SK-MEL-5 (cell line): Measurements from ENCODE around the gene VILL. TPM values are rescaled to one million over a fixed set of nuclear protein-coding genes. Genes with fewer than 3 reads are reported as not detected.
A peak's percentile ranks its signal among the peaks of the same experiment; 100 is the strongest.
"Not testable (repeated sequence)": the region's sequence is repeated elsewhere in the genome, so short reads cannot be mapped to it uniquely, and the experiment has no call there.

Experiments used
- DNase-seq: peaks from one replicate; pipeline ENCODE4 v3.0.0-alpha.2; 2016; ENCODE audit warnings: low read depth, low spot score
- in situ Hi-C: cut with HindIII; loops from 2 replicates; pipeline ENCODE4 v1.10.0; 2016; ENCODE audit warnings: low sequenced_read_pairs, high pct_unique_total_duplicates, low pct_unique_long_range_greater_than_20kb
- total RNA-seq: library from RNA; depleted of rRNA; stranded (reverse); fragments of >200 nt; shearing (Covaris generic); gene quantifications from 2 replicates; pipeline ENCODE4 v1.2.3, GENCODE V29; 2014

VILL gene
- total RNA-seq, 1 experiment from 2014 or later, result 3.6 TPM

- no peak for DNase-seq
- in situ Hi-C loops, result no loop called here
These were observed 33.7 kb upstream of the VILL start for GRCh38 chr3:37956723-37957538.

- in situ Hi-C loops, result no loop called here
These were observed 33.0 kb upstream of the VILL start for GRCh38 chr3:37957539-37957936.

GRCh38 chr3:37961622-37962431 is 28.8 kb upstream of the VILL start:
- DNase-seq, result no peak
- in situ Hi-C loops, result no loop called here

More at GRCh38 chr3:37957539-37957936, 33.0 kb upstream of the VILL start:
- no peak for DNase-seq

GRCh38 chr3:37963016-37963415 is 27.6 kb upstream of the VILL start:
- DNase-seq, result no peak
- in situ Hi-C loops, result no loop called here

- in situ Hi-C loops, result no loop called here
- DNase-seq, result no peak
These were observed 27.0 kb upstream of the VILL start for GRCh38 chr3:37963635-37964034.

GRCh38 chr3:37964146-37964545 is 26.4 kb upstream of the VILL start:
- no peak for DNase-seq
- in situ Hi-C loops, result no loop called here

- no peak for DNase-seq
- in situ Hi-C loops, result no loop called here
These were observed 25.9 kb upstream of the VILL start for GRCh38 chr3:37964716-37965115.

GRCh38 chr3:37967260-37967881 is 23.2 kb upstream of the VILL start:
- in situ Hi-C loops, result no loop called here
- peak; percentile 81 for DNase-seq

GRCh38 chr3:37968199-37968598 is 22.4 kb upstream of the VILL start:
- DNase-seq, result no peak
- in situ Hi-C loops, result no loop called here

GRCh38 chr3:37968813-37969595 is 21.6 kb upstream of the VILL start:
- DNase-seq, result no peak
- in situ Hi-C loops, result no loop called here

GRCh38 chr3:37969596-37970100 is 20.9 kb upstream of the VILL start:
- no peak for DNase-seq

GRCh38 chr3:37970802-37971201 is 19.8 kb upstream of the VILL start:
- in situ Hi-C loops, result no loop called here
- DNase-seq, result no peak

More at GRCh38 chr3:37969596-37970100, 20.9 kb upstream of the VILL start:
- in situ Hi-C loops, result no loop called here

GRCh38 chr3:37971467-37971866 is 19.1 kb upstream of the VILL start:
- no peak for DNase-seq
- in situ Hi-C loops, result no loop called here

- in situ Hi-C loops, DNase-seq: not testable (repeated sequence)
These were observed 18.5 kb upstream of the VILL start for GRCh38 chr3:37972056-37972455.

GRCh38 chr3:37973246-37974054 is 17.1 kb upstream of the VILL start:
- in situ Hi-C loops, result no loop called here

GRCh38 chr3:37974121-37975083 is 16.2 kb upstream of the VILL start:
- in situ Hi-C loops, result no loop called here
- peak; percentile 87 for DNase-seq

More at GRCh38 chr3:37973246-37974054, 17.1 kb upstream of the VILL start:
- DNase-seq, result no peak
